WERI-Rb-1 (cell line): ENCODE results near the gene SEMA3C.

Experiments used
- DNase-seq: peaks from one replicate; pipeline ENCODE4 v3.0.0-alpha.2; 2020
- H3K27ac ChIP-seq: fragments of 250-450 bp; sonication (Bioruptor Pico); 2 replicates; pipeline ENCODE4 v1.5.1; 2020; ENCODE audit warnings: mild to moderate bottlenecking, moderate library complexity
- H3K27me3 ChIP-seq: fragments of 250-450 bp; sonication (Bioruptor Pico); 2 replicates; pipeline ENCODE4 v1.5.1; 2021; ENCODE audit warnings: mild to moderate bottlenecking, low read depth, moderate library complexity; ENCODE audit not compliant: insufficient read depth, severe bottlenecking
- H3K36me3 ChIP-seq: fragments of 250-450 bp; sonication (Bioruptor Pico); 2 replicates; pipeline ENCODE4 v1.5.1; 2020; ENCODE audit warnings: mild to moderate bottlenecking, moderate library complexity
- H3K4me3 ChIP-seq: 2 replicates; pipeline ENCODE4 v1.5.1; 2011; ENCODE audit warnings: low read depth, mild to moderate bottlenecking, control low read depth, low read length
- H3K9me3 ChIP-seq: fragments of 250-450 bp; sonication (Bioruptor Pico); 2 replicates; pipeline ENCODE4 v1.5.1; 2021; ENCODE audit warnings: mild to moderate bottlenecking, moderate library complexity; ENCODE audit not compliant: severe bottlenecking
- CTCF ChIP-seq: IDR thresholded peaks from 2 replicates; pipeline ENCODE4 v1.5.1; 2011; ENCODE audit warnings: low read depth, mild to moderate bottlenecking, control low read depth, inconsistent platforms, low read length

Gene SEMA3C

GRCh38 chr7:80902019-80902418, 16.8 kb downstream of the SEMA3C start:
- Histone ChIP-seq H3K27me3 (no peaks in the 10 kb centered on the region), H3K27ac (no peak overlapping the region; the same call in 1 of the 2 replicates), H3K9me3 (no peaks in the 10 kb centered on the region), H3K4me3 (no peak overlapping the region), H3K36me3 (no peaks in the 10 kb centered on the region)
- no peak for DNase-seq
- no peak for TF ChIP-seq CTCF

- no peak overlapping the region for H3K27ac ChIP-seq
- TF ChIP-seq CTCF: no peak
- H3K36me3 ChIP-seq: no peaks in the 10 kb centered on the region
- H3K27me3 ChIP-seq: no peaks in the 10 kb centered on the region
- no peaks in the 10 kb centered on the region for H3K9me3 ChIP-seq
- H3K4me3 ChIP-seq: no peak overlapping the region
- DNase-seq: no peak
Observed at GRCh38 chr7:80900583-80901576, 18.0 kb downstream of the SEMA3C start.

GRCh38 chr7:80896906-80897598, 21.8 kb downstream of the SEMA3C start:
- Histone ChIP-seq H3K27me3 (no peaks in the 10 kb centered on the region), H3K9me3 (no peaks in the 10 kb centered on the region), H3K4me3 (no peak overlapping the region), H3K36me3 (no peaks in the 10 kb centered on the region), H3K27ac (no peak overlapping the region)
- no peak for TF ChIP-seq CTCF
- no peak for DNase-seq

- no peaks in the 10 kb centered on the region for H3K9me3 ChIP-seq
- H3K36me3 ChIP-seq: no peaks in the 10 kb centered on the region
- no peaks in the 10 kb centered on the region for H3K27me3 ChIP-seq
- H3K4me3 ChIP-seq: no peak overlapping the region
- no peak overlapping the region for H3K27ac ChIP-seq
- no peak for TF ChIP-seq CTCF
- no peak for DNase-seq
Observed at GRCh38 chr7:80895056-80895455, 23.8 kb downstream of the SEMA3C start.

- H3K27ac ChIP-seq: no peak overlapping the region
- no peaks in the 10 kb centered on the region for H3K36me3 ChIP-seq
- no peak overlapping the region for H3K4me3 ChIP-seq
Observed at GRCh38 chr7:80891259-80891544, 27.6 kb downstream of the SEMA3C start.

More at GRCh38 chr7:80891259-80891544, 27.6 kb downstream of the SEMA3C start:
- no peaks in the 10 kb centered on the region for H3K9me3 ChIP-seq
- TF ChIP-seq CTCF: no peak
- no peaks in the 10 kb centered on the region for H3K27me3 ChIP-seq
- no peak for DNase-seq
